Ovary (tissue), 9 donors: ENCODE data around the gene XRCC3. TPM values are rescaled to one million over a fixed set of nuclear protein-coding genes. Genes with fewer than 3 reads are reported as not detected.

ENCODE experiments used
- DNase-seq, 5 donors: peaks; one replicate each; pipeline ENCODE4 v3.0.0-alpha.2; 2019 to 2020
- H3K27ac ChIP-seq, 2 donors: fragments of 200-600 bp; one replicate each; pipeline versions ENCODE4 v1.5.1 to v1.8.0; 2019 to 2022
- H3K27me3 ChIP-seq: fragments of 200-600 bp; one replicate; pipeline ENCODE4 v1.8.0; 2022
- H3K36me3 ChIP-seq: fragments of 200-600 bp; sonication (generic); one replicate; pipeline ENCODE4 v1.5.1; 2019
- H3K4me1 ChIP-seq: one replicate; pipeline ENCODE4 v1.8.1; 2013; ENCODE audit warnings: mild to moderate bottlenecking, moderate library complexity; ENCODE audit not compliant: insufficient read depth
- H3K4me3 ChIP-seq: fragments of 200-600 bp; sonication (generic); one replicate; pipeline ENCODE4 v1.5.1; 2017
- H3K9me3 ChIP-seq, 2 donors: fragments of 200-600 bp in 1 of 2; sonication (generic) in 1 of 2; one replicate each; pipeline versions ENCODE4 v1.5.1 to v1.8.1; 2013 to 2019; ENCODE audit warnings: mild to moderate bottlenecking in 1 of 2, moderate library complexity in 1 of 2
- EP300 ChIP-seq: sonication (generic); formaldehyde crosslinking; IDR thresholded peaks from one replicate; pipeline ENCODE4 v1.6.1; 2017; ENCODE audit warnings: antibody characterized with exemption
- POLR2A ChIP-seq: fragments of 450-650 bp; IDR thresholded peaks from one replicate; pipeline ENCODE4 v1.6.1; 2017; ENCODE audit warnings: antibody characterized with exemption, mild to moderate bottlenecking, moderate library complexity
- WGBS, 3 donors: extraction: QIAGEN DNeasy Blood & Tissue Kit in 1 of 3; methylation state at CpG; one replicate each; pipeline versions ENCODE4 v1.1.5 to v1.1.7; 2013 to 2017; 5-methylcytosine and 5-hydroxymethylcytosine counted together
- intact Hi-C, 4 donors: fragments of 100-400 bp; cut with DNase I; formaldehyde crosslinking; loops; one replicate each; pipeline versions ENCODE4 v1.11.0 to v1.15.1; 2022 to 2023
- polyA plus RNA-seq, 2 donors: library from polyadenylated mRNA; stranded (reverse); fragments of 200-250 nt in 1 of 2; fragments of 350-450 nt in 1 of 2; fragmentation: Illumina TruSeq in 1 of 2; extraction: RNeasy Lipid Tissue Mini Kit (QIAGEN cat#74804) in 1 of 2; gene quantifications; one replicate each; pipeline ENCODE4 v1.2.3, GENCODE V29; 2013 to 2014
- total RNA-seq, 7 donors: library from RNA; depleted of rRNA in 2 of 7; stranded (reverse); fragments of >200 nt in 2 of 7; fragmentation: NEBNext Ultra II Directional in 3 of 7; extraction: Animal tissue kit (Norgen Biotek cat#: 25700) in 3 of 7; gene quantifications; one replicate each; pipeline versions ENCODE4 v1.1.0 to v1.2.4, GENCODE V29; 2016 to 2023
- TF ChIP-seq, protein P1 (sequence below), 3 donors: fragments of 450-650 bp in 2 of 3; fragments of 200-600 bp in 1 of 3; IDR thresholded peaks; one replicate each; pipeline versions ENCODE4 v1.5.1 to v1.8.0; 2016 to 2022; ENCODE audit warnings: antibody characterized with exemption in 3 of 3, mild to moderate bottlenecking in 1 of 3
- donor health status: DM: no; HTN: no; CAD: no; lungs with moderate emphysema.
- donor health status: DM: no; HTN: no; CAD: no.
- donor health status: Bipolar disorder and iron deficiency.
- donor health status: DM: yes; HTN: yes; CAD: no.
- donor health status: DM: no; HTN: no; CAD: no.
- donor health status: DM: yes; HTN: yes; CAD: no.

The XRCC3 gene
- total and polyA plus RNA-seq, 9 donors: 1.4 to 8.5 (median 3.7) TPM

DNA sequence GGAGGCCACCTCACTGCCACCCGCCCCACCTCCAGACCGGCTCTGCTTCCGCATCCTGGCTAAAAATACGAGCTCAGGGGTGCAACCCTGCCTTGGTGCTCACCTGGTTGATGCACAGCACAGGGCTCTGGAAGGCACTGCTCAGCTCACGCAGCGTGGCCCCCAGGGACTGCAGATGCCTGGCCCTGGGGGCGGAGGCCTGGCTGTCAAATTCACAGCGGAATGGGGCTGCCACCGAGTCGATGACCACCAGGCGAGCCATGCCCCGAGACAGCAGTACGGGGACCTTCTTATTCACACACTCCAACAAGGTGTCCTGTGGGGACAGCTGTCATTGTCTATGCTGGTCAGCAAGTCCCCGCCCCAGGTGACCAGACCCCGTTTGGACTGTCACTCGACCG is 16.0 kb downstream of the XRCC3 start:
- H3K36me3 ChIP-seq: no peaks in the 10 kb centered on the region
- H3K27me3 ChIP-seq: no peaks in the 10 kb centered on the region
- TF ChIP-seq, protein P1, sequence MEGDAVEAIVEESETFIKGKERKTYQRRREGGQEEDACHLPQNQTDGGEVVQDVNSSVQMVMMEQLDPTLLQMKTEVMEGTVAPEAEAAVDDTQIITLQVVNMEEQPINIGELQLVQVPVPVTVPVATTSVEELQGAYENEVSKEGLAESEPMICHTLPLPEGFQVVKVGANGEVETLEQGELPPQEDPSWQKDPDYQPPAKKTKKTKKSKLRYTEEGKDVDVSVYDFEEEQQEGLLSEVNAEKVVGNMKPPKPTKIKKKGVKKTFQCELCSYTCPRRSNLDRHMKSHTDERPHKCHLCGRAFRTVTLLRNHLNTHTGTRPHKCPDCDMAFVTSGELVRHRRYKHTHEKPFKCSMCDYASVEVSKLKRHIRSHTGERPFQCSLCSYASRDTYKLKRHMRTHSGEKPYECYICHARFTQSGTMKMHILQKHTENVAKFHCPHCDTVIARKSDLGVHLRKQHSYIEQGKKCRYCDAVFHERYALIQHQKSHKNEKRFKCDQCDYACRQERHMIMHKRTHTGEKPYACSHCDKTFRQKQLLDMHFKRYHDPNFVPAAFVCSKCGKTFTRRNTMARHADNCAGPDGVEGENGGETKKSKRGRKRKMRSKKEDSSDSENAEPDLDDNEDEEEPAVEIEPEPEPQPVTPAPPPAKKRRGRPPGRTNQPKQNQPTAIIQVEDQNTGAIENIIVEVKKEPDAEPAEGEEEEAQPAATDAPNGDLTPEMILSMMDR (IDR thresholded peaks at IDR 0.05): no peak
- TF ChIP-seq EP300: no peak
- no peak for TF ChIP-seq POLR2A
- intact Hi-C loops: no loop called here
- H3K9me3 ChIP-seq: no peaks in the 10 kb centered on the region
- 86 to 97% (median 90%) methylated on average over 16 to 17 of the region's 17 CpGs for WGBS, 3 donors
- H3K27ac ChIP-seq: no peak overlapping the region
- peaks cover 26% of the 10 kb centered on the region for H3K4me1 ChIP-seq
- no peak for DNase-seq
- H3K4me3 ChIP-seq: no peak overlapping the region

DNA sequence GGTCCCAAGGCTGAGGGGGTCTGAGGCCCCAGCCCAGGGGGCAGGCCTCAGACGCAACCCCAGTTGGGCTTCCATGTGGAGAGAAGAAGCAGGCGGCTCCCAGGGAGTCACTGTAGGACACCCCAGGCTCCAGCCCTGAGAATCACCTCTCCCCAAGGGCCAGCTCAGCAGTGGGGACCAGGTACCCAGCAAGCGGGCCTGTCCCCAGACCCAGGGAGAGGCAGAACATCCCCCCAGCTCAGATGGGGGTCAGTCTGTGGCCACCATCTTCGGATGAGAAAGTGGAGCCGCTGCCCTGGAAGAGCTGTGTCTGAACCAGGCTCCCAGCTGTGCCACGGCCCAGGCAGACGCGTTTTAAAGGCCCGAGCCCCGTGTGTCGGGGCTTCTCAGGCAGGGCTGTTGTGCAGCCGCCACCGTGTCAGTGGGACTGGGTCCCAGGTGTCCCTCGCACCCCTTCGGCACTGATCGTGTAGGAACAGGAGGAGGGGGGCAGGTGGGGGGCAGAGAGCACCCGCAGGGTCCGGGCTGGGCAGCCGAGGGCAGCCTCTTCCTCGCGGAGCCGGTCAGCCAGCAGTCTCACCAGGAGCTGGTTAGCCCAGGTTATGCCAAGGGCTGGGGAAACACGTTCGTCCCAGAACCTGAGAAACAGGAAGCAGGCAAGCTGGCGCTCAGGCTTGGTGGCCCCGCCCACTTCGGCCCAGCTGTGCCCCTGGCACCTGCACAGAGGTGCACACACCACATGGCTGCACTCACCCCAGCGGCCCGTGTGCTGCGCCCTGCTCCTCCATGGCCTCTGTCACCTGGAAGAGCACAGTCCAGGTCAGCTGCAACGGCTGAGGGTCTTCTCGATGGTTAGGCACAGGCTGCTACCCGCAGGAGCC is 16.6 kb downstream of the XRCC3 start:
- TF ChIP-seq POLR2A (no peak), EP300 (no peak)
- TF ChIP-seq, protein P1 (IDR thresholded peaks at IDR 0.05): no peak
- no peaks in the 10 kb centered on the region for H3K27me3 ChIP-seq
- WGBS, 3 donors: 79% methylated on average over 22 to 33 of the region's 33 CpGs
- H3K9me3 ChIP-seq: no peaks in the 10 kb centered on the region
- no peak overlapping the region for H3K4me3 ChIP-seq
- no peaks in the 10 kb centered on the region for H3K36me3 ChIP-seq
- DNase-seq: no peak
- H3K27ac ChIP-seq: no peak overlapping the region
- intact Hi-C loops: no loop called here
- H3K4me1 ChIP-seq: peaks cover 22% of the 10 kb centered on the region

DNA sequence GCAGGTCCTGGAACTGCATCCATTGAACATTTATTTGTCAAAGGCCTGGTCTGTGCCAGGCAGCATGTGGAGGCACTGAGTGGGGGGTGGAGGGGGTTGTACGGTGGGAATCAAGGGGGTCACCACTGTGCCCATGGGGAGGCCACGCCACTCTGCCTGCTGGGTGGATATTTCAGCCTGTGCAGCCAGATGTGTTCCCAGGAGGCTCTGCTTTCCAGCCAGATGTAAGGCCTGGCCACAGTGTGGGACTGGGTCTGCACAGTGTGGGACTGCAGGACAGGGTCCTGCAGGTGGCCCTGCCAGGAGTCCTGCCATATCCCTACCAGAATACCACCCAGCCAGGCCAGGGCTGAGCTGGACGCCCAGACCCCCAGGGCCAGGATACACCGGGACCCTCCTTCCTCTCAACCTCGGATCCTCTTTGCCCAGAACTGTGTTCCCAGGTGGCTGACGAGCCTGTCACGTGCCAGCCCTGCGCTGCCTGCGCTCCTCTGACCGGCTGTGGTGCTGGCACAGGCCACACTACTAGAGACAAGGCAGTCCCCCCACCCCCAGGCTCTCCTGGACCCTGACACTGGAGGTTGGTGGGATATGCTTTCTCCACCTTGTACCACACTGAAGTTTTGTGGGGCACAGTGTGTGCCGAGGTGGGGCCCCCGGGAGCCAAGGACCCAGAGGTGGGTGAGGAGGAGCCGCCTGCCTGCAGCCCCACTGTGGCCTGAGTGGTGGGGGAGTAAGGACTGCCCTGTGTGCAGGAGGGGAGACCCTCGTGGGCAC is 17.5 kb downstream of the XRCC3 start:
- Histone ChIP-seq H3K27ac (peak overlapping the region in 1 of 2 donors; percentile 0), H3K36me3 (no peaks in the 10 kb centered on the region), H3K4me3 (no peak overlapping the region), H3K27me3 (no peaks in the 10 kb centered on the region), H3K9me3 (no peaks in the 10 kb centered on the region), H3K4me1 (peaks cover 22% of the 10 kb centered on the region)
- TF ChIP-seq, protein P1 (IDR thresholded peaks at IDR 0.05): no peak
- TF ChIP-seq EP300 (no peak), POLR2A (no peak)
- intact Hi-C loops: no loop called here
- peak in 1 of 5 donors; percentile 35 for DNase-seq
- WGBS, 3 donors: 66 to 83% (median 69%) methylated on average over 14 of the region's 14 CpGs

DNA sequence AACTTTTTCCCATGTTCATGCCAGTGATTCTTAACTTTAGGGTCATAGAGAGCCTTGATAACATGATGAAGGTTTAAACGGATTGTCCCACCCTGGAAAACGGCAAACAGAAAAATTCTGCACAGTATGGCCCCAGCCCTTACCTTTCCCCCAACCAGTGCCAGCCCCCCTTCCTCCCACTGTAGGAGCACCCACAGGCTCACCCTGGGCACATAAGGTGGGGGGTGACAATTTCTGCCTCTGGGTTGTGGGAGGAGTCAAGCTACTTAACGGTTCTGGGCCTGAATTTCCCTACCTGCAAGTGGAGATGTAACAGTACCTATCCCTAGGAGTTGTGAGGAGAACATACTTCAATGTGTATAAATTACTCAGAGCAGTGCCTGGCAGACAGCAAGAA is 18.0 kb downstream of the XRCC3 start:
- WGBS, 3 donors: 5 to 8% (median 5%) methylated on average over 3 of the region's 3 CpGs
- intact Hi-C loops: no loop called here
- H3K4me3 ChIP-seq: no peak overlapping the region
- no peaks in the 10 kb centered on the region for H3K36me3 ChIP-seq
- no peak for TF ChIP-seq EP300
- TF ChIP-seq, protein P1 (IDR thresholded peaks at IDR 0.05): no peak
- no peak for TF ChIP-seq POLR2A
- peaks cover 22% of the 10 kb centered on the region for H3K4me1 ChIP-seq
- peak in 1 of 5 donors; percentile 21 for DNase-seq
- no peaks in the 10 kb centered on the region for H3K27me3 ChIP-seq
- peak overlapping the region in 1 of 2 donors; percentile 58 for H3K27ac ChIP-seq
- H3K9me3 ChIP-seq: no peaks in the 10 kb centered on the region
